Esophagus muscularis mucosa (tissue), 2 donors: ENCODE results near the gene KRT12.

Experiments used
- EP300 ChIP-seq: sonication (generic); formaldehyde crosslinking; IDR thresholded peaks from one replicate; pipeline ENCODE4 v1.6.1; 2017; ENCODE audit warnings: antibody characterized with exemption
- POLR2A ChIP-seq: fragments of 450-650 bp; IDR thresholded peaks from one replicate; pipeline ENCODE4 v1.6.1; 2017; ENCODE audit warnings: antibody characterized with exemption, moderate library complexity, mild to moderate bottlenecking, low read depth

DNA sequence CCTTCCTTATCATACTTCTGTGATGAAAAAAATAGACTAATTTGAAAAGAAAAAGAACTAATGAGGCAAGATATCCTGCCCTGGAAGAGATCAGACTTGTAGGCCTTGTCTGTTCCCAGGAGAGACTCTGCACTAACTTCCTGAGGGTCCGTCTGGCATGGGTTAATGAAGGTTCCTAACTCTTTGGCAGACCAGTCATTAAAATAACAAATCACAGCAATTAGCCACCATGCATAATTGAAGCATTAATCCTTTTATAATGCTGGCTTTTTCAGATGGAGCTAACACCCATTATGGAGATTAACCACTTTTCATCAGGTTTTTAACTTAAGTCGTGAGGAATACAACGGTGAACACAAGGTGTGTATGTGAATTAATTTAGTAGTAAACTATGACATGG is 34.2 kb downstream of the KRT12 start:
- TF ChIP-seq POLR2A = no peak
- TF ChIP-seq EP300 = no peak
